ENCODE data around the gene KCNH3.

- TF ChIP-seq EZH2 (optimal IDR thresholded peaks at IDR 0.05; ENCODE audit: low read depth, low read length) (no peak), CTCF (IDR thresholded peaks at IDR 0.05; ENCODE audit: low read length) (no peak), EZH2phosphoT487 (IDR thresholded peaks at IDR 0.05; ENCODE audit: low read length) (no peak)
Observed at GRCh38 chr12:49564686-49565405, 26.0 kb downstream of the KCNH3 start.
